SKM-1 treated with dmso at 0.1 percent for 144 hours (cell line): Measurements from ENCODE around the gene KTN1.

Experiments used
- DNase-seq: peaks from one replicate; lab custom pipeline; 2025; ENCODE audit not compliant: unreplicated experiment; lab: John Stamatoyannopoulos, UW

KTN1 gene

GRCh38 chr14:55571125-55571889, 8.7 kb upstream of the KTN1 start:
- no peak for DNase-seq

GRCh38 chr14:55572578-55572977, 7.4 kb upstream of the KTN1 start:
- DNase-seq = no peak

- DNase-seq = no peak
Measured at GRCh38 chr14:55574988-55575387, 5.0 kb upstream of the KTN1 start.

- no peak for DNase-seq
Measured at GRCh38 chr14:55577229-55577628, 2.8 kb upstream of the KTN1 start.

GRCh38 chr14:55578511-55578910, 1.5 kb upstream of the KTN1 start:
- DNase-seq = no peak

- no peak for DNase-seq
Measured at GRCh38 chr14:55580470-55581341, 699 bp downstream of the KTN1 start.

- DNase-seq = no peak
Measured at GRCh38 chr14:55581342-55581771, 1.4 kb downstream of the KTN1 start.

GRCh38 chr14:55582746-55583145, 2.7 kb downstream of the KTN1 start:
- no peak for DNase-seq

- no peak for DNase-seq
Measured at GRCh38 chr14:55583942-55584468, 4.0 kb downstream of the KTN1 start.

GRCh38 chr14:55585854-55586253, 5.8 kb downstream of the KTN1 start:
- no peak for DNase-seq

- no peak for DNase-seq
Measured at GRCh38 chr14:55586411-55586810, 6.4 kb downstream of the KTN1 start.

GRCh38 chr14:55587847-55588246, 7.8 kb downstream of the KTN1 start:
- no peak for DNase-seq

GRCh38 chr14:55588259-55588699, 8.3 kb downstream of the KTN1 start:
- no peak for DNase-seq

- DNase-seq = no peak
Measured at GRCh38 chr14:55589171-55589570, 9.2 kb downstream of the KTN1 start.

GRCh38 chr14:55592436-55592835, 12.4 kb downstream of the KTN1 start:
- DNase-seq = no peak

GRCh38 chr14:55593698-55594097, 13.7 kb downstream of the KTN1 start:
- DNase-seq = no peak

- no peak for DNase-seq
Measured at GRCh38 chr14:55599250-55599879, 19.4 kb downstream of the KTN1 start.

- no peak for DNase-seq
Measured at GRCh38 chr14:55600784-55601561, 21.0 kb downstream of the KTN1 start.

- DNase-seq = no peak
Measured at GRCh38 chr14:55603401-55603953, 23.5 kb downstream of the KTN1 start.

- DNase-seq = no peak
Measured at GRCh38 chr14:55604488-55604887, 24.5 kb downstream of the KTN1 start.
